HEK293 (cell line): Measurements from ENCODE around the gene KRTAP10-6.

Experiments
- CTCF ChIA-PET: fragments of 350-600 bp; formaldehyde crosslinking; extraction: SDS; loops from one replicate; lab custom pipeline; 2021; ENCODE audit warnings: antibody characterized with exemption; lab: Yijun Ruan, JAX
- POLR2A ChIA-PET: fragments of 300-600 bp; formaldehyde crosslinking; extraction: SDS; loops from one replicate; lab custom pipeline; 2020; ENCODE audit warnings: antibody characterized with exemption, inconsistent platforms; lab: Yijun Ruan, JAX
- H3K27ac ChIP-seq: fragments of 200-500 bp; sonication (Bioruptor generic); 2 replicates; pipeline ENCODE4 v1.5.1; 2014; ENCODE audit warnings: low read depth, low read length, control low read depth, inconsistent platforms; ENCODE audit errors: extremely low read depth
- H3K36me3 ChIP-seq, 2 experiments: fragments of 200-500 bp in 1 of 2; sonication (Bioruptor generic) in 1 of 2; 1 replicate in 1 of 2; 2 replicates in 1 of 2; pipeline ENCODE4 v1.5.1; 2014 to 2017; ENCODE audit warnings: inconsistent platforms in 2 of 2, low read length in 2 of 2; ENCODE audit not compliant: control insufficient read depth in 2 of 2, insufficient read depth in 1 of 2
- H3K4me1 ChIP-seq: fragments of 200-500 bp; sonication (Bioruptor generic); 2 replicates; pipeline ENCODE4 v1.5.1; 2014; ENCODE audit warnings: mild to moderate bottlenecking, low read length, inconsistent platforms; ENCODE audit not compliant: control insufficient read depth, insufficient read depth
- H3K4me3 ChIP-seq: 2 replicates; pipeline ENCODE4 v1.5.1; 2011; ENCODE audit warnings: low read depth, mild to moderate bottlenecking, control low read depth, low read length, moderate library complexity
- H3K9me3 ChIP-seq: fragments of 200-500 bp; sonication (Bioruptor generic); 2 replicates; pipeline ENCODE4 v1.5.1; 2014; ENCODE audit warnings: low read depth, low read length, inconsistent platforms; ENCODE audit not compliant: control insufficient read depth, insufficient read depth
- GLIS2 ChIP-seq: fragments of 450-650 bp; formaldehyde crosslinking; IDR thresholded peaks from 2 replicates; pipeline ENCODE4 v1.5.1; 2016; ENCODE audit warnings: missing biosample characterization, missing genetic modification characterization
- HOXC10 ChIP-seq: sonication (generic); formaldehyde crosslinking; IDR thresholded peaks from 2 replicates; pipeline ENCODE4 v1.8.1; 2023; ENCODE audit warnings: mild to moderate bottlenecking, missing genetic modification reagents
- HOXD13 ChIP-seq: sonication (generic); formaldehyde crosslinking; IDR thresholded peaks from 2 replicates; pipeline ENCODE4 v1.8.0; 2022; ENCODE audit warnings: missing genetic modification reagents, borderline replicate concordance
- MZF1 ChIP-seq: fragments of 450-650 bp; formaldehyde crosslinking; IDR thresholded peaks from 2 replicates; pipeline ENCODE4 v1.5.1; 2017; ENCODE audit warnings: missing biosample characterization, missing genetic modification characterization, borderline replicate concordance
- SCRT1 ChIP-seq: fragments of 450-650 bp; formaldehyde crosslinking; IDR thresholded peaks from 2 replicates; pipeline ENCODE4 v1.5.1; 2016; ENCODE audit warnings: missing biosample characterization, missing genetic modification characterization, borderline replicate concordance
- SP7 ChIP-seq: fragments of 450-650 bp; formaldehyde crosslinking; IDR thresholded peaks from 2 replicates; pipeline ENCODE4 v1.5.1; 2016; ENCODE audit warnings: missing biosample characterization, missing genetic modification characterization
- ZBTB11 ChIP-seq: fragments of 450-650 bp; formaldehyde crosslinking; conservative IDR thresholded peaks from 2 replicates; pipeline ENCODE4 v1.5.1; 2016; ENCODE audit warnings: low read depth, missing biosample characterization, missing genetic modification characterization
- ZBTB17 ChIP-seq: fragments of 450-650 bp; formaldehyde crosslinking; IDR thresholded peaks from 2 replicates; pipeline ENCODE4 v1.5.1; 2016; ENCODE audit warnings: missing biosample characterization, missing genetic modification characterization
- ZFP37 ChIP-seq: fragments of 450-650 bp; formaldehyde crosslinking; IDR thresholded peaks from 2 replicates; pipeline ENCODE4 v1.5.1; 2016; ENCODE audit warnings: missing biosample characterization, missing genetic modification characterization
- ZNF133 ChIP-seq: fragments of 450-650 bp; formaldehyde crosslinking; IDR thresholded peaks from 2 replicates; pipeline ENCODE4 v1.5.1; 2016; ENCODE audit warnings: missing biosample characterization, missing genetic modification characterization
- ZNF157 ChIP-seq: fragments of 450-650 bp; formaldehyde crosslinking; IDR thresholded peaks from 2 replicates; pipeline ENCODE4 v1.5.1; 2016; ENCODE audit warnings: missing biosample characterization, missing genetic modification characterization
- ZNF19 ChIP-seq: fragments of 450-650 bp; formaldehyde crosslinking; IDR thresholded peaks from 2 replicates; pipeline ENCODE4; 2016; ENCODE audit warnings: missing biosample characterization, missing genetic modification characterization, low read depth
- ZNF211 ChIP-seq: fragments of 450-650 bp; formaldehyde crosslinking; IDR thresholded peaks from 2 replicates; pipeline ENCODE4 v1.5.1; 2016; ENCODE audit warnings: low read depth, missing biosample characterization, missing genetic modification characterization
- ZNF221 ChIP-seq: fragments of 450-650 bp; formaldehyde crosslinking; IDR thresholded peaks from 2 replicates; pipeline ENCODE4 v1.5.1; 2017; ENCODE audit warnings: missing biosample characterization, missing genetic modification characterization, borderline replicate concordance
- ZNF223 ChIP-seq: fragments of 450-650 bp; formaldehyde crosslinking; IDR thresholded peaks from 2 replicates; pipeline ENCODE4 v1.5.1; 2016; ENCODE audit warnings: missing biosample characterization, missing genetic modification characterization
- ZNF23 ChIP-seq: fragments of 450-650 bp; formaldehyde crosslinking; IDR thresholded peaks from 2 replicates; pipeline ENCODE4 v1.5.1; 2016; ENCODE audit warnings: missing biosample characterization, missing genetic modification characterization, borderline replicate concordance
- ZNF366 ChIP-seq: fragments of 450-650 bp; formaldehyde crosslinking; conservative IDR thresholded peaks from 2 replicates; pipeline ENCODE4 v1.5.1; 2016; ENCODE audit warnings: missing biosample characterization, missing genetic modification characterization
- ZNF398 ChIP-seq: fragments of 450-650 bp; formaldehyde crosslinking; IDR thresholded peaks from 2 replicates; pipeline ENCODE4 v1.5.1; 2017; ENCODE audit warnings: missing biosample characterization, missing genetic modification characterization
- ZNF433 ChIP-seq: fragments of 450-650 bp; formaldehyde crosslinking; IDR thresholded peaks from 2 replicates; pipeline ENCODE4 v1.5.1; 2016; ENCODE audit warnings: missing biosample characterization, missing genetic modification characterization, low read depth
- ZNF514 ChIP-seq: fragments of 450-650 bp; formaldehyde crosslinking; IDR thresholded peaks from 2 replicates; pipeline ENCODE4 v1.5.1; 2016; ENCODE audit warnings: missing biosample characterization, missing genetic modification characterization
- ZNF561 ChIP-seq: fragments of 450-650 bp; IDR thresholded peaks from 2 replicates; pipeline ENCODE4 v1.5.1; 2018; ENCODE audit warnings: missing biosample characterization, missing genetic modification characterization, borderline replicate concordance
- ZNF596 ChIP-seq: fragments of 450-650 bp; IDR thresholded peaks from 2 replicates; pipeline ENCODE4 v1.5.0; 2018; ENCODE audit warnings: missing biosample characterization, mild to moderate bottlenecking, missing genetic modification characterization, moderate library complexity
- ZNF610 ChIP-seq: fragments of 450-650 bp; formaldehyde crosslinking; IDR thresholded peaks from 2 replicates; pipeline ENCODE4 v1.5.1; 2016; ENCODE audit warnings: missing biosample characterization, missing genetic modification characterization, borderline replicate concordance
- ZNF621 ChIP-seq: fragments of 450-650 bp; formaldehyde crosslinking; IDR thresholded peaks from 2 replicates; pipeline ENCODE4 v1.5.1; 2017; ENCODE audit warnings: missing biosample characterization, missing genetic modification characterization
- ZNF747 ChIP-seq: fragments of 450-650 bp; formaldehyde crosslinking; IDR thresholded peaks from 2 replicates; pipeline ENCODE4 v1.5.1; 2016; ENCODE audit warnings: missing biosample characterization, missing genetic modification characterization
- ZNF76 ChIP-seq: fragments of 450-650 bp; formaldehyde crosslinking; IDR thresholded peaks from 2 replicates; pipeline ENCODE4; 2016; ENCODE audit warnings: low read depth, missing biosample characterization, missing genetic modification characterization, borderline replicate concordance
- ZNF792 ChIP-seq: fragments of 450-650 bp; formaldehyde crosslinking; IDR thresholded peaks from 2 replicates; pipeline ENCODE4 v1.5.1; 2016; ENCODE audit warnings: missing biosample characterization, missing genetic modification characterization
- ZNF830 ChIP-seq: fragments of 450-650 bp; IDR thresholded peaks from 2 replicates; pipeline ENCODE4 v1.5.0; 2018; ENCODE audit warnings: missing biosample characterization, missing genetic modification characterization, low read depth, mild to moderate bottlenecking, moderate library complexity
- ZNF837 ChIP-seq: fragments of 450-650 bp; formaldehyde crosslinking; IDR thresholded peaks from 2 replicates; pipeline ENCODE4 v1.5.1; 2016; ENCODE audit warnings: missing biosample characterization, missing genetic modification characterization
- ZSCAN23 ChIP-seq: fragments of 450-650 bp; formaldehyde crosslinking; IDR thresholded peaks from 2 replicates; pipeline ENCODE4 v1.5.1; 2016; ENCODE audit warnings: missing biosample characterization, missing genetic modification characterization
- TF ChIP-seq, protein P1 (sequence below): fragments of 450-650 bp; formaldehyde crosslinking; IDR thresholded peaks from 2 replicates; pipeline ENCODE4 v1.5.1; 2016; ENCODE audit warnings: missing biosample characterization, missing genetic modification characterization, low read depth
- TF ChIP-seq, protein P2 (sequence below): fragments of 450-650 bp; formaldehyde crosslinking; IDR thresholded peaks from 2 replicates; pipeline ENCODE4 v1.5.1; 2016; ENCODE audit warnings: missing biosample characterization, missing genetic modification characterization

The KRTAP10-6 gene

GRCh38 chr21:44626262-44626661 lies 34.0 kb upstream of the KRTAP10-6 start:
- CTCF ChIA-PET: interaction anchor here (0.7 kb wide), 1 partner anchor 974 kb away, joined by 3 read pairs; no protein-coding TSS in a partner anchor
- POLR2A ChIA-PET: no interaction called here
- TF ChIP-seq SCRT1 (tag by site-specific recombination) (no peak), ZFP37 (tag by site-specific recombination) (no peak), HOXD13 (no peak), ZNF221 (tag by site-specific recombination) (no peak), ZNF837 (no peak), ZNF366 (tag by site-specific recombination) (no peak), ZNF747 (tag by site-specific recombination) (no peak), ZNF610 (no peak), HOXC10 (CRISPR knock-in tag) (no peak), SP7 (tag by site-specific recombination) (no peak), ZNF514 (tag by site-specific recombination) (no peak), ZNF19 (tag by site-specific recombination) (no peak), ZBTB17 (tag by site-specific recombination) (no peak), ZNF76 (tag by site-specific recombination) (no peak), ZNF133 (tag by site-specific recombination) (no peak), MZF1 (tag by site-specific recombination) (no peak), ZNF23 (tag by site-specific recombination) (no peak), ZNF398 (tag by site-specific recombination) (no peak)
- TF ChIP-seq, protein P1, sequence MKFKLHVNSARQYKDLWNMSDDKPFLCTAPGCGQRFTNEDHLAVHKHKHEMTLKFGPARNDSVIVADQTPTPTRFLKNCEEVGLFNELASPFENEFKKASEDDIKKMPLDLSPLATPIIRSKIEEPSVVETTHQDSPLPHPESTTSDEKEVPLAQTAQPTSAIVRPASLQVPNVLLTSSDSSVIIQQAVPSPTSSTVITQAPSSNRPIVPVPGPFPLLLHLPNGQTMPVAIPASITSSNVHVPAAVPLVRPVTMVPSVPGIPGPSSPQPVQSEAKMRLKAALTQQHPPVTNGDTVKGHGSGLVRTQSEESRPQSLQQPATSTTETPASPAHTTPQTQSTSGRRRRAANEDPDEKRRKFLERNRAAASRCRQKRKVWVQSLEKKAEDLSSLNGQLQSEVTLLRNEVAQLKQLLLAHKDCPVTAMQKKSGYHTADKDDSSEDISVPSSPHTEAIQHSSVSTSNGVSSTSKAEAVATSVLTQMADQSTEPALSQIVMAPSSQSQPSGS (tag by site-specific recombination): no peak
- TF ChIP-seq, all 188 proteins: peak for 0
- Histone ChIP-seq H3K36me3 (no peaks in the 10 kb centered on the region), H3K9me3 (no peaks in the 10 kb centered on the region), H3K4me1 (no peaks in the 10 kb centered on the region), H3K4me3 (no peak overlapping the region), H3K27ac (no peak overlapping the region)

GRCh38 chr21:44625756-44626155 lies 33.5 kb upstream of the KRTAP10-6 start:
- CTCF ChIA-PET: interaction anchor here (0.7 kb wide), 1 partner anchor 975 kb away, joined by 3 read pairs; no protein-coding TSS in a partner anchor
- no peak for TF ChIP-seq ZBTB11 (tag by site-specific recombination)
- no peak for TF ChIP-seq ZNF221 (tag by site-specific recombination)
- TF ChIP-seq ZNF621 (tag by site-specific recombination): no peak
- no peak for TF ChIP-seq ZSCAN23 (tag by site-specific recombination)
- no peak for TF ChIP-seq ZNF157
- TF ChIP-seq ZNF223 (tag by site-specific recombination): no peak
- no peak for TF ChIP-seq GLIS2 (tag by site-specific recombination)
- TF ChIP-seq ZNF596 (tag by site-specific recombination): no peak
- no peak for TF ChIP-seq ZNF830 (tag by site-specific recombination)
- TF ChIP-seq ZNF433 (tag by site-specific recombination): no peak
- no peak for TF ChIP-seq ZNF211 (tag by site-specific recombination)
- no peak for TF ChIP-seq ZNF561 (tag by site-specific recombination)
- TF ChIP-seq ZNF792: no peak
- TF ChIP-seq, protein P2, sequence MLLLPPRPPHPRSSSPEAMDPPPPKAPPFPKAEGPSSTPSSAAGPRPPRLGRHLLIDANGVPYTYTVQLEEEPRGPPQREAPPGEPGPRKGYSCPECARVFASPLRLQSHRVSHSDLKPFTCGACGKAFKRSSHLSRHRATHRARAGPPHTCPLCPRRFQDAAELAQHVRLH: no peak

More at GRCh38 chr21:44625756-44626155, 33.5 kb upstream of the KRTAP10-6 start:
- POLR2A ChIA-PET: no interaction called here
- Histone ChIP-seq H3K9me3 (no peaks in the 10 kb centered on the region), H3K4me3 (no peak overlapping the region), H3K4me1 (no peaks in the 10 kb centered on the region), H3K36me3 (no peaks in the 10 kb centered on the region), H3K27ac (no peak overlapping the region)
